HG03575 (cell line): ENCODE measurements around the gene ZNF506.
"Not testable (repeated sequence)": the region's sequence is repeated elsewhere in the genome, so short reads cannot be mapped to it uniquely, and the experiment has no call there.

Source experiments
- ATAC-seq: cut with Tn5 transposase; IDR thresholded peaks from one replicate; pipeline ENCODE4 v1.9.1; 2021; ENCODE audit not compliant: unreplicated experiment, insufficient number of reproducible peaks, low FRiP score; ENCODE audit errors: extremely low read depth

The ZNF506 gene

GRCh38 chr19:19821366-19821951 is at the start of gene ZNF506:
Gene ZNF506 (minus strand): TSS chr19:19821750. CDS start chr19:19821603, 147 bp downstream.
- ATAC-seq, result peak; percentile 47

DNA sequence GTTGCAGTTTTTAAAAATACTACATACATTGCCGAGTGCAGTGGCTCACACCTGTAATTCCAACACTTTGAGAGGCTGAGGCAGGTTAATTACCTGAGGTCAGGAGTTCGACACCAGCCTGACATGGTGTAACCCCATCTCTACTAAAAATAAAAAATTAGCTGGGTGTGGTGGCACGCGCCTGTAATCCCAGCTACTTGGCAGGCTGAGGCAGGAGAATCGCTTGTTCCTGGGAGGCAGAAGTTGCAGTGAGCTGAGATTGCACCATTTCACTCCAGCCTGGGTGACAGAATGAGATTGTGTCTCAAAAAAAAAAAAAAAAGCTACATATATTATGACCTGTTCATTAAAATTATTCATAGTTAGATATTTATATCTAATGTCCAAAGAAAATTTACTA is 48.5 kb upstream of the ZNF506 start:
- not testable (repeated sequence) for ATAC-seq

GRCh38 chr19:19866611-19867248 is 45.2 kb upstream of the ZNF506 start:
- no peak for ATAC-seq

DNA sequence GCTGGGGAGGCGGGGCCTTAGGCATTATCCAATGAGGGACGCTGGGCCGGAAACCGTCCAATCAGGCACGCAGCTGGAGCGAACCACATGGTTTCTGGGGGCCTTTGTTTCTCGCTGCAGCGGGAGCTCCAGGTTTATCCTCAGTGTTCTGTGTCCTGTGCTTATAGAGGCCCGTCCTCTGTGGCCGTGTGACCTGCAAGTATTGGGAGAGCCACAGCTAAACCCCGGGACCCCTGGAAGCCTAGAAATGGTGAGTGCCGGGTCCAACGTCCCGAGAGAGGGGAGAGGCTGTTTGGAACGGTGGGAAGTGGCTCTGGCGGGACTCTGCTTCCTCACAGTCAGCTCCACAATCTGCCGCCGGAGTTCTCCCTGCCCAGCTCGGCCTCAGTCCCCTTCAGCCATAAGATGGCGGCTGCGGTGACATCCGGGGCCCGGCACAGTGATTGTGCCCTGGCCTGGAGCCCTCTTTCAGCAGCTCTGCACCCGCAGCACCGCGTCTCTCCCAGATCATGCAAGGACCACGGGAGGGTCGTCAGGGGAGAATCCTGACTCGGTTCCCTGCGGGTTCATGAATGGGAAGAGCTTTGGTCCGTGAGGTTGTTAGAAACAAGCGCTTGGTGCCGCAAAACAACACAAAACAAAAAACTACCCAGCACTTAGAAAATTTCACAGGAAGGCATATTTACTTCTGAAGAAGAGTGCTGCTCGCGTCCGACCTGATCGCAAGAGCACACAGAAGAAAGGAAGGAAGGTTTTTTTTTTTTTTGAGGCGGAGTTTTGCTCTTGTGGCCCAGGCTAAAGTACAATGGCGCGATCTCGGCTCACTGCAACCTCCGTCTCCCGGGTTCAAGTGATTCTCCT is 44.4 kb upstream of the ZNF506 start, which contains the start of gene ZNF253:
Gene ZNF253, plus strand, starts transcription at position 133 of the 861 bp plus-strand sequence. Its CDS starts 115 bp downstream, at position 248.
- ATAC-seq, result peak; percentile 75

GRCh38 chr19:19860756-19861390 is 39.3 kb upstream of the ZNF506 start:
- ATAC-seq, result no peak

GRCh38 chr19:19858751-19859150 is 37.2 kb upstream of the ZNF506 start:
- ATAC-seq, result no peak

DNA sequence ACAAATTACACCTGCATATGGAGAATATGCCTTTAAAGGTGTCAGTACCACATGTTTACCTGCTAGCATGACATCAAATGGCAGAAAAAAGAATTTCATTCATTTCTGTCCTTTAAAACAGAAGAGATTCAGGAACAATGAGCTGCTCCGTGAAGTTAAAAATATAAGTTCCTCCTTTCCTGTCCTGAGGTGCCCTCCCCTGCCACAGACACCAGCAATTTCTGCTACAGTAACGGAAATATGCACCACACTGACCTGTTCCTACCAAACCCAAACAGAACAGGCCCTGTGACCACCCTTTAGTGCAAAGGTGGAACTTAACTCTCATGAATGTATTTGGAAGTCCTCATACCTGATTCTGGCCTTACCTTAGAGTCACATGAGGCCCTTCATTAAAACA is 30.2 kb upstream of the ZNF506 start:
- not testable (repeated sequence) for ATAC-seq

DNA sequence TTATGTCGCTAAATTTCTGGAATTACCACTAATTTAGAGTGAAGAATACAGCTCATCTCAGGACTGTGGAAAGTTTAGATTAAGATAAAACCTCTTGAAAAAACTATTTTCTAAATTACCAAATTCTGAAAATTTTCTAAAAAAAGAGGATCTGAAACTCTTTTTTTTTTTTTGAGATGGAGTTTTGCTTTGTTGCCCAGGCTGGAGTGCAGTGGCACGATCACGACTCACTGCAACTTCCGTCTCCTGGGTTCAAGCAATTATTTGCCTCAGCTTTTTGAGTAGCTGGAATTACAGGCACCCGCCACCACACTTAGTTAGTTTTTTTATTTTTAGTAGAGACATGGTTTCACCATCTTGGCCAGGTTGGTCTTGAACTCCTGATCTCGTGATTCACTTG is 27.5 kb upstream of the ZNF506 start:
- no peak for ATAC-seq

DNA sequence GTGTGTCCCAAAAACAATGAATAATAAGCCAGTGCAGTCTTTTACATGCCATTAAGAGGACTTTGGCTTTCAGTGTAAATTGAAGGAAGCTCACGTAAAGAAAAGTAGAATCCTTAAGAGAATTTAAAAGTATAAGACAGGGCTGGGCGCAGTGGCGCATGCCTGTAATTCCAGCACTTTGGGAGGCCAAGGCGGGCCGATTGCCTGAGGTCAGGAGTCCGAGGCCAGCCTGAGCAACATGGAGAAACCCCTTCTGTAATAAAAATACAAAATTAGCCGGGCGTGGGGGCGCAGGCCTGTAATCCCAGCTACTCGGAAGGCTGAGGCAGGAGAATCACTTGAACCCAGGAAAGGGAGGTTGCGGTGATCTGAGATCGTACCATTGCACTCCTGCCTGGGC is 26.2 kb upstream of the ZNF506 start:
- ATAC-seq, result no peak

GRCh38 chr19:19835560-19836038 is 14.0 kb upstream of the ZNF506 start:
- ATAC-seq, result no peak

GRCh38 chr19:19826875-19827274 is 5.3 kb upstream of the ZNF506 start:
- ATAC-seq, result no peak

DNA sequence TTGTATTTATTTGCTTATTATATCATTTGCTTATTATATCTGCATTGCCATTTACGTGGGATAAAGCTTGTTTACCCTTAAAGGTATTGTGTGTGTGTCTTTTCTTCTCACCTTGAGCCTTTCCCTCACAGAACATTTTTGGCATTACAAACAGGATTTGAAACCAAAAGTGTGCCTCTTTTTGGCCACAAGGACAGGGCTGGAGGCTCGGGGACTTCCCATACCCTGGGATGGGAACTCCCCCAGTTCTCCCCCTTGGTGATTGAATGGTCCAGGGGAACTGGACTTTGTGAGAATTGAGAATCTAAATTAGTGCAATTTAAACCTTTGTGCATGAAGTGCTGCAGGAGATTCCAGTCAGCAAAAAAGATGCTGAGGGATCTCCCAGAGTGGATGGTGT is 2.4 kb upstream of the ZNF506 start:
- ATAC-seq, result no peak

DNA sequence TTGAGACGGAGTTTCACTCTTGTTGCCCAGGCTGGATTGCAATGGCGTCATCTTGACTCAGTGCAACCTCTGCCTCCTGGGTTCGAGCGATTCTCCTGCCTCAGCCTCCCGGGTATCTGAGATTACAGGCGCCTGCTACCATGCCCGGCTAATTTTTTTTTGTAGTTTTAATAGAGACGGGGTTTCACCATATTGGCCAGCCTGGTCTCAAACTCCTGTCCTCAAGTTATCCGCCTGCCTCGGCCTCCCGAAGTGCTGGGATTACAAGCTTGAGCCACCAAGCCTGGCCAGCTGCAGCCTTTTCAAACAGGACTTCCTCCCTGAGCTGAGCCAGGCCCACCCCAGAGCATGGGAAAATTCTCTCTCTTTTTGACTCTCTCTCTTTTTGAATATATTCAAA is 426 bp upstream of the ZNF506 start:
- not testable (repeated sequence) for ATAC-seq

DNA sequence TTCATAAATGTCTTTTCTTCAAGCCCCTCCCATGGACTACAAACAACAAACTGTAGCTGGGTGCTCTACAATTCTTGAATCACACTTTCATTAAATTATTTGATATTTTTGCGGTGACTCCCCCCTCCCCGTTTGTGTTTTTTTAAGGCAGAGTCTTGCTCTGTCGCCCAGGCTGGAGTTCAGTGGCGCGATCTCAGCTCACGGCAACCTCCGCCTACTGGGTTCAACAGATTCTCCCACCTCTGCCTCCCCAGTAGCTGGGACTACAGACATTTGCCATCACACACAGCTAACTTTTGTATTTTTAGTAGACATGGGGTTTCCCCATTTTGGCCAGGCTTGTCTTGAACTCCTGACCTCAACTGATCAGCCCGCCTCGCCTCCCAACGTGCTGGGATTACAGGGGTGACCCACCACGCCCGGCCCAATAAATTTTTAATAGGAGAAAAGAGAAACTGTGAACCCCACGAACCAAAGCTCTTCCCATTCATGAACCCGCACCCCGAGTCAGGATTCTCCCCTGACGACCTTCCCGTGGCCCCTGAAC is 703 bp downstream of the ZNF506 start:
- no peak for ATAC-seq

DNA sequence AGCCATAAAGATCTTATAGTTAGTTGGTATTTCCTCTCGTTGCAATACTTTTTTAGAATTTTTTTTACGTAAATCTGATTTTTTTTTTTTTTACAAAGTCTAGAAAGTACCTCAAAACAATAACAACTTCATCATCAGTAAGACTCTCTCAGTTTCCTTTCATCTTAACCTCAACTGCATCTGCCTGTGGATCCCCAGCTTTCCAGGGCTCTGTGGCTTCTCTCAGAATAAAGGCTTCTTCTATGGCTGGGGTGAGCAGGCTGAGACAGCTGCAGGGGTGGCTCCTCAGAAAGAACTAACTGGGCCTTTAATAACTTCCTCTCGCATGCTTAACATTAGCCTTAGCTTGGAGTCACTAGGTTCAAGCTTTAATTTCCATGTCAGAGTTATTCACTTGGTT is 4.2 kb downstream of the ZNF506 start:
- no peak for ATAC-seq

- ATAC-seq, result no peak
Measured at GRCh38 chr19:19816679-19817078, 4.9 kb downstream of the ZNF506 start.

DNA sequence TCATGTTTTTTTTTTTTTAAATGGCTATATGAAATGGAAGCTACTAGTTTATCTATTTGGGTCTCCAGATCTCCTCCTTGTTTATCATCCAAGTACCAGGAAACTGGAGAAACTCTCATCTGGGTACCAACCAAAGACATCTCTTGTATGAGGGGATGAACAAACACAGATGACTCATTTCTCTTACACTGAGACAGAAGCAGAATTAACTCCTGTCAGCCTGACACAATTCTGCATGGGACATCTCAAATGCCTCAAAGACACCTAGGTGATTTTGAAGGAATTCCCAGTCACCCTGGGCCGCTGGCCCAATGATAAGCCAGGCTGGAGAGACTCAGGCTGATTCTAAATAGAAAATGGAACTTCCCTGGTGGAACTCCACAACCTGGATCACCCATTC is 9.6 kb downstream of the ZNF506 start:
- not testable (repeated sequence) for ATAC-seq

DNA sequence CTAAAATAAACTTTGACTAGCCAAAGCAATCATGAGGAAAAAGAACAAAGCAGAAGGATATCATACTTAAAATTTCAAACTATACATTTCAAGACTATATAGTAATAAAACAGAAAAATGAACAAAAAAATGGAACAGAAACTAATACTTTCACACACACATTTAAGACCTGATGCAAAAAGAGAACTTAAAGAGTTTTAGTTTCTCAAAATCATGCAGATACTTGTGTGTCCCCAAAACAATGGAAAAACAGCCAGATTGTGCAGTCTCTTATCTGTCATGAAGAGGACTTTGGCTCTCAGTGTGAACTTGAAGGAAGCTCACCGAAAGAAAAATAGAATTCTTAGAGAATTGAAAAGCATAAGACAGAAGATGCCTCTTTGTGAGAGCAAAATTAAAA is 16.1 kb downstream of the ZNF506 start:
- ATAC-seq, result no peak

DNA sequence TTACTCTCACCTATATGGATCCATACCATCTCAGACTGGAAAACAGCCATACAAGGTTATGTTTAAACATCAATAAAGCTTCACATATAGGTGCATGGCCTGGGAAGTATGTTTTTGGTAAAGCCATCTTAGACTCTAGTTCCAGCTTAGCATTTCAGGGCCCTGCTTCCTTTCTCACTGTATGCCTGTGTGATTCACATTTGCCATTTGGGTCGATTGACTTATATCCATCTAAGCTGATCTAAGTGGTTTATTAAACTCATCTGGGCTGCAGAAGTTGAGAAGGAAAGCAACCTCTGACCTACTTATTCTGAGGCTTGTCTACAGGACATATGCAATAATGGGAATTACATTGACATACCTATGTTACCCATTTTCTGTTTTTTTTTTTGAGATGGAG is 33.5 kb downstream of the ZNF506 start:
- no peak for ATAC-seq
